GM19025 (cell line): ENCODE data around the gene ALPL.

ENCODE experiments used
- ATAC-seq: cut with Tn5 transposase; IDR thresholded peaks from one replicate; pipeline ENCODE4 v1.9.1; 2021; ENCODE audit warnings: mild to moderate bottlenecking, low read depth, moderate library complexity; ENCODE audit not compliant: unreplicated experiment

ALPL gene

GRCh38 chr1:21526441-21526840 lies 17.2 kb downstream of the ALPL start:
- ATAC-seq, result no peak

DNA sequence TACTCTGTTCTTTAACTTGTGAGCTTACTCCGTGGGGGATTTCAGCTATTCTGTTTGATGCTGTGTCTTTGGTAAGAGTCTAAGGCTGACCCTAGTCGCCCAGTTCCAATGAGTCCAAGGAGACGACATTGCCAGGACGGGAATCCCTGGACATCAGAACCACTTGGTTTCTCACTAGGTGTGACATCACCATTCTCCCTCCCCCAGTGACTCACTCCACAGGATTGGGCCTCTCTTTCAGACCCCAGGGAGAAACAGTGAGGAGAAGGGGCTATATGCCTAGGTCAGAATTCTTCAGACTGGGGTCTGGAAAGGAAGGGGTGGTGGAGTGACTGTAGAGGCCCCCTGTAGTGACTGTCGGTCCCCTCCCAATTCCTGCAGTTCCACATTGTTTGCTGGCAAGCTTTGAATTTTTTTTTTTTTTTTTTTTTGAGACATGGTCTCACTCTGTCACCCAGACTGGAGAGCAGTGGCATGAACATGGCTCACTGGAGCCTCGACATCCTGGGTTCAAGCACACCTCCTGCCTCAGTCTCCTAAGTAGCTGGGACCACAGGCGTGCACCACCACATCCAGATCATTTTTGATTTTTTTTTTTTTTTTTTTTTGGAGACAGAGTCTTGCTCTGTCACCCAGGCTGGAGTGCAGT lies 21.3 kb downstream of the ALPL start:
- ATAC-seq, result no peak

DNA sequence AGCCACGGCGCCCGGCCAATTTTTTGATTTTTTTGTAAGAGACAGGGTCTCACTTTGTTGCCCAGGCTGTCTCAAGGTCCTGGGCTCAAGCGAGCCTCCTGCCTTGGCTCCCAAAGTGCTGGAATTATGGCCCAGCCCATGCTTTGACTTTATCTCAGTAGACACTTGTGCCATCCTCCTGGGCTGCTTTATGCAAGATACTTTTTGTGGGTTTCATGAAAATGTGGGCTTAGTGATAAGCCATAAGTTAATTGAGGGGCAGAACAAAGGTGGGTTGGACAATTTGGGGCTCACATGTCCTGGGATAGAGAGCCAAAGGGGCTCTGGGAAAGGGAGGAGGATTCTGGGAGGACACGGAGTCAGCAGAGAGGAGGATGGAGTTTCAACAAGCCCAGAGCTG lies 22.0 kb downstream of the ALPL start:
- no peak for ATAC-seq

DNA sequence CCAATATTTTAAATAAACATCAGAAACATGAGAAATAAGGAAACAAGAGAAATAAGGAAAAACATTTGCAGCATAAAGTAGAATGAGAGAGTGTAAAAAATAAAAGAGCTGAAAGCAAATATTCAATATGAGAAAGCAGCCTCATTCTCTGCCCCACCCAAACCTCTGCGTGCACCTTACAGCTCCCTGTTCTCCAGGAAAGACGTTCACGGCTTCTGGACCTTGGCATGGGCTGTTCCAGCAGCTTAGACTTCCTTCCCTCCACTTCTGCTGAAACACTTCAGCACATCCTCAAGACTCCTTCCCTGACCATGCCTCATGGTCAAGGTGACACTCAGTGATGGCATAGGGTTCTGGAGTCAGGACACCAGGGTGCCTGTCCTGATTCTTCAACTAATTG lies 23.3 kb downstream of the ALPL start:
- ATAC-seq, result no peak

DNA sequence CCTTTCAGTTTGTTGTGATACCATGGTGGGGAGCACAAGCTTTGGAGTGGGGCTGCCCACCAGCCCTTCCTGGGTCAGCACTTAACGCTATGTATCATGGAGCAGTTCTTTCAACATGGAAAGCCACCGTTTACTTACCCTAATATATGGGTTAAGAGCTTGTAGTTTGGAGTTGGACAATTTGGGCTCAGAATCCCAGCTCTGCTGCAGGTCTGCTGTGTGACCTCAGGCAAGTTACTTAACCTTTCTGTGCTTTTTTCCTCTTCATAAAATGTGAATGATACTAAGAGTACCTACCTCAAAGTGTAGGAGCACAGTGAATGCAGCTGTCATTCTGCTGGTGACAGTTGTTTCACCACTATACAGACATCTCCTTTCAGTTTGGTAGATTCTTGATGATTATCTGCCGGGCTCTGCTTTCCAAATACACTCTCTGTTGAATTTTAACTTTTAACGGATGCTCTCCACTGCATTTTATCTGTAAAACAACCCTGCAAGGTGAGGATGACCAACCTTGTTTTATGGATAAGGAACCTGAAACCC lies 23.8 kb downstream of the ALPL start:
- ATAC-seq, result no peak

DNA sequence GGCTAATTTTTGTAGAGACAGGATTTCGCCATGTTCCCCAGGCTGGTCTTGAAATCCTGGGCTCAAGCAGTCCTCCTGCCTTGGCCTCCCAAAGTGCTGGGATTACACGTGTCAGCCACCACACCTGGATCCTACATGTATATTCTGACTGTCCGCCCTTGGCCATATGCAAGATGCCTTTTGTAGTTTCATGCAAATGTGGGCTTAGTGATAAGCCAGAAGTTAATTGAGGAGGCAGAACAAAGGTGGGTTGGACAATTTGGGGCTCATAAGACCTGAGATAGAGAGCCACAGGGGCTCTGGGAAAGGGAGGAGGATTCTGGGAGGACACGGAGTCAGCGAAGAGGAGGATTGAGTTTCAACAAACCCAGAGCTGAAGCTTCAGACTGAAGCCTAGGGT lies 24.9 kb downstream of the ALPL start:
- ATAC-seq, result no peak

- no peak for ATAC-seq
These were observed 25.6 kb downstream of the ALPL start for GRCh38 chr1:21534674-21535378.

GRCh38 chr1:21536218-21536617 lies 27.0 kb downstream of the ALPL start:
- no peak for ATAC-seq

GRCh38 chr1:21537511-21537931 lies 28.3 kb downstream of the ALPL start:
- no peak for ATAC-seq

- no peak for ATAC-seq
These were observed 28.9 kb downstream of the ALPL start for GRCh38 chr1:21537932-21538630.

- ATAC-seq, result no peak
These were observed 30.7 kb downstream of the ALPL start for GRCh38 chr1:21539933-21540332.

DNA sequence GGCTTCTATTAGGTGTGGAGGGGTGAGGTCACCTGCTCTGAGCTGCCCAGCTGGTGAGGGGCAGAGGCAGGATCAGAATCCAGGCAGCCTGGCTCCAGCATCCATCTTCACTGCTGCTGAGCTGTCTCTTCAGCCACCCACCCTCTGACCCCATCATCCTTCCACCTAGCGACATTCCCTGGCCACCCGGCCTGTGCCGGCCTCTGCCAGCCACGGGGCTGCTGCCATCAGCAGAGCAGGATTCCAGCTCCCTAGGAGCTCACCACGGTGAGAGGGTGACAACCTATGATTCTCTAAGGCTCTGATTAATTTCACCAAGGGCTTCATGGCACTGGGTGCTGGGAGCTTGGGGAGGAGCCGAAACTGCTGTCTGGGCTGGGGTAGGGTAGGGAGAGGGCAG lies 32.1 kb downstream of the ALPL start:
- no peak for ATAC-seq

GRCh38 chr1:21541835-21542234 lies 32.6 kb downstream of the ALPL start:
- ATAC-seq, result no peak

DNA sequence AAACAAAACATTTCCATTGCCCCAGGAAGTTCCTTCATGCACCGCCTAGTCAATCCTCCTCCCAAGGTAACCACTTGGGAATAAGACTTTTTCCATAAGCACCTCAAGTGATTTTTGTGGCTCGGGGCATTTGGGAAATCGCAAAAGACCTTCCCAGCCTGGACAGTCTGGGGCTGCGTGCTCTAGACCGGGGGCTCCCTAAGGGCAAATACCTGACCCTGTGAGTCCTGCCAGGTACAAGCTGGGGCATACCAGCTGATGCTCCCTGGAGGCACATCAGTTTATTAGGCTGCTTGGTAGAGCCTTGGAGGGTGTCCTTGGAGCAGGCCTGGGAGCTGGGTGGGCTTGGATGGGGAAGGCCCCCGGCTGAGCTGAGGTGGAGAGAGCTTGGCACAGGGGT lies 34.4 kb downstream of the ALPL start:
- ATAC-seq, result no peak

- ATAC-seq, result no peak
These were observed 34.9 kb downstream of the ALPL start for GRCh38 chr1:21544095-21544494.

DNA sequence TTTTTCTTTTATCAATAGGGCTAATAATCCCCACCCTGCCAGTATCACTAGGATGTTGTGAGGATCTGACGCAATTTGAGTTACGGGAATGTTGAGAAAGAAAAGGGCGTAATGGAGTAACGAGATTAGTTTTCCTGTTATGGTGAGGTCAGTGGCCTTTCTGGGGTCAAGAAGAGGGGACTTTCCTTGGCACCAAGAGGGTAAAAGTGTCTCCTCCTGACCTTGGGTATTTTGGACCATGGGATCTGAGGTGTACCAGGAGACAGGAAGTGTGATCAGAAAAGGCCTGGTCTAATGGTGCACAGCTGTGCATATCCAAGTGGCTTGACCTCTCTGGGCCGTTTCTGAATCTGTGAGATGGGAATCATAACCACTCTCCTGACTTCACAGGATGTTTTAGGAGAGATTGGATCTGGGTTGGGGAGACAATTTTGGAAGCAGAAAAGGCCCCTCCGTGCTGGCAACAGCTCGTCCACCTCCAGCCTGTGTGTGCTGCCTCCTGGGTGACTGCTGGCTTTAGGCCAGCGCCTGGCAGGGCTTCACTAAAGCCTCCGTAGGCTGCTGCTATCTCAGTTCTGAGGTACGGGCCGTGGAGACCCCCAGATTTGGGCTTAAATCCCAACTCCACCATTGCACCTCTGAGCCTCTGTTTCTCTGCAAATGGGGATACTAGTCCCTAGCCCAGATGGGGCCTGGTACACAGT lies 37.1 kb downstream of the ALPL start:
- ATAC-seq, result no peak

GRCh38 chr1:21547876-21548275 lies 38.7 kb downstream of the ALPL start:
- no peak for ATAC-seq

DNA sequence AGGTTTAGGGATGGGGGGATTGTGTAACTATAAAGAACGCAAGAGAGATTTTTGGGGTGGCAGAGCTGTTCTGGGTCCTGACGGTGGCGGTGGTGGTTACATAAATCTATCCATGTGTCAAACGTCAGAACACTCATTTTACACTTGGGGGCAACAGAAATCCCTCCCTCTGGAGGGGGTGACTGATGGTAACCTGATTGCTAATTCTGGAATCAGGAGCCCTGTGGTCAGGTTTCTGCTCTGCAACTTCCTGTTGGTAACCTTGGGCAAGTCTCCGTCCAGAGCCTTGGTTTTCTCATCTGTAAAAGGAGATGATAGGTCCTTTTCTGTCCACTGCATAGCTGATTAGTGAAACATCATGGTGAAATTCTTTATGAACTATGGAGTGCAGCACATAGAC lies 40.9 kb downstream of the ALPL start:
- no peak for ATAC-seq

GRCh38 chr1:21550866-21551475 lies 41.7 kb downstream of the ALPL start:
- ATAC-seq, result no peak

GRCh38 chr1:21552715-21553114 lies 43.5 kb downstream of the ALPL start:
- no peak for ATAC-seq
